GM12878 (cell line): ENCODE measurements around the gene TDO2. TPM values are rescaled to one million over a fixed set of nuclear protein-coding genes. Genes with fewer than 3 reads are reported as not detected.

ENCODE experiments used
- ATAC-seq: fragments of 200-7000 bp; cut with Tn5 transposase; 3 replicates; pipeline ENCODE4 v1.9.1; 2020; ENCODE audit warnings: mild to moderate bottlenecking, moderate library complexity
- BruUV-seq: library from RNA; stranded (reverse); fragments of 400-500 nt; replicated peaks from 2 replicates; lab custom pipeline; 2021; lab: Mats Ljungman, UMichigan
- CTCF ChIA-PET: fragments of 300-600 bp; sonication (Branson Sonifier 250); formaldehyde crosslinking; extraction: SDS; loops from one replicate; lab custom pipeline; 2021; ENCODE audit warnings: inconsistent platforms; lab: Yijun Ruan, JAX
- POLR2A ChIA-PET: fragments of 350-600 bp; formaldehyde crosslinking; extraction: SDS; loops from one replicate; lab custom pipeline; 2021; ENCODE audit warnings: inconsistent platforms; lab: Charles Lee
- RAD21 ChIA-PET: fragments of 300-600 bp; sonication (Branson Sonifier 250); formaldehyde crosslinking; loops from one replicate; lab custom pipeline; 2023; ENCODE audit warnings: antibody characterized with exemption; ENCODE audit not compliant: unreplicated experiment; lab: Charles Lee
- SMC1A ChIA-PET: fragments of 300-600 bp; sonication (Branson Sonifier 250); formaldehyde crosslinking; loops from one replicate; lab custom pipeline; 2023; ENCODE audit not compliant: unreplicated experiment, uncharacterized antibody; lab: Charles Lee
- DNase-seq: peaks from one replicate; pipeline ENCODE4 v3.0.0-alpha.2; 2011; ENCODE audit warnings: low read depth, low spot score
- FAIRE-seq: peaks from 3 replicates; lab custom pipeline; 2011; peaks lifted over from hg19 to GRCh38; lab: Jason Lieb, UNC
- H2AFZ ChIP-seq: 2 replicates; pipeline ENCODE4 v1.6.0; 2011; ENCODE audit warnings: low read depth, low read length, control low read depth; ENCODE audit not compliant: control insufficient read depth
- H3K27ac ChIP-seq: 2 replicates; pipeline ENCODE4 v1.5.1; 2011; ENCODE audit warnings: control low read depth; ENCODE audit not compliant: control insufficient read depth, insufficient read depth
- H3K27me3 ChIP-seq, 2 experiments: replicated peaks in 1 of 2; 2 replicates each; pipeline versions ENCODE4 v1.6.0 to v1.6.1; 2011; ENCODE audit warnings: low read length in 1 of 2; ENCODE audit not compliant: control insufficient read depth in 2 of 2, insufficient read depth in 2 of 2
- H3K36me3 ChIP-seq, 2 experiments: 2 replicates each; pipeline ENCODE4 v1.5.1; 2011; ENCODE audit warnings: low read length in 1 of 2; ENCODE audit not compliant: control insufficient read depth in 2 of 2, insufficient read depth in 2 of 2
- H3K4me1 ChIP-seq: 2 replicates; pipeline ENCODE4 v1.6.1; 2011; ENCODE audit warnings: mild to moderate bottlenecking, low read length, moderate library complexity, mixed read lengths; ENCODE audit not compliant: control insufficient read depth, insufficient read depth
- H3K4me2 ChIP-seq: 2 replicates; pipeline ENCODE4 v1.6.0; 2011; ENCODE audit warnings: control low read depth; ENCODE audit not compliant: control insufficient read depth, insufficient read depth
- H3K4me3 ChIP-seq: fragments of 200-600 bp; sonication (generic); 2 replicates; pipeline ENCODE4 v1.5.1; 2016
- H3K79me2 ChIP-seq: 2 replicates; pipeline ENCODE4 v1.6.0; 2011; ENCODE audit warnings: low read length; ENCODE audit not compliant: control insufficient read depth, insufficient read depth
- H3K9ac ChIP-seq: 2 replicates; pipeline ENCODE4 v1.8.0; 2011; ENCODE audit warnings: low read length, control low read depth, mixed read lengths; ENCODE audit not compliant: control insufficient read depth, insufficient read depth
- H3K9me3 ChIP-seq: replicated peaks from 3 replicates; pipeline ENCODE4 v1.5.1; 2011; ENCODE audit warnings: mild to moderate bottlenecking, low read length; ENCODE audit not compliant: control insufficient read depth, insufficient read depth
- H4K20me1 ChIP-seq: 2 replicates; pipeline ENCODE4 v1.6.0; 2011; ENCODE audit not compliant: control insufficient read depth, insufficient read depth
- FOS ChIP-seq: IDR thresholded peaks from 3 replicates; pipeline ENCODE4 v1.6.1; 2011; ENCODE audit warnings: borderline replicate concordance; ENCODE audit not compliant: insufficient read length; ENCODE audit errors: extremely low read depth
- HDAC2 ChIP-seq: fragments of 200-600 bp; sonication (generic); IDR thresholded peaks from 2 replicates; pipeline ENCODE4 v1.6.1; 2017
- MAX ChIP-seq: IDR thresholded peaks from 2 replicates; pipeline ENCODE4 v1.6.1; 2012; ENCODE audit warnings: low read depth, low read length, improper control_type of control experiment
- PAX5 ChIP-seq: IDR thresholded peaks from 2 replicates; pipeline ENCODE4 v1.6.1; 2011; ENCODE audit warnings: low read depth, low read length, borderline replicate concordance
- ZNF24 ChIP-seq: fragments of 450-650 bp; IDR thresholded peaks from 2 replicates; pipeline ENCODE4 v1.6.1; 2017; ENCODE audit warnings: antibody characterized with exemption, mild to moderate bottlenecking
- ZNF384 ChIP-seq: IDR thresholded peaks from 2 replicates; pipeline ENCODE4 v1.6.1; 2012; ENCODE audit warnings: low read depth, mild to moderate bottlenecking, low read length, improper control_type of control experiment, borderline replicate concordance
- WGBS: methylation state at CpG from one replicate; pipeline ENCODE4 v1.1.6; 2016; ENCODE audit warnings: low lambda C conversion rate; ENCODE audit not compliant: insufficient replicate concordance, insufficient coverage; ENCODE audit errors: missing lambda C conversion rate; 5-methylcytosine and 5-hydroxymethylcytosine counted together
- in situ Hi-C: fragments of 300-500 bp; cut with MboI; formaldehyde crosslinking; loops from 9 replicates; pipeline ENCODE4 v1.14.3; 2018; ENCODE audit warnings: mixed read lengths
- intact Hi-C: fragments of 100-400 bp; cut with micrococcal nuclease; formaldehyde crosslinking; loops from one replicate; pipeline ENCODE4 v1.14.2; 2022; ENCODE audit not compliant: unreplicated experiment
- polyA plus RNA-seq, 11 experiments: library from polyadenylated mRNA; depleted of rRNA in 4 of 11; unstranded in 6 of 11; stranded (reverse) in 5 of 11; fragments of >200 nt; fragmentation: Nextera tagmentation in 4 of 11; fragmentation: Illumina TruSeq in 1 of 11; extraction: Ambion mirVana in 4 of 11; extraction: Trizol in 1 of 11; gene quantifications; 1 replicate in 1 of 11; 2 replicates in 10 of 11; pipeline versions ENCODE4 v1.2.1 to v1.2.3, GENCODE V29; 2011 to 2016; ENCODE audit warnings: inconsistent platforms in 2 of 11, missing spikeins in 2 of 11, low read depth in 1 of 11
- total RNA-seq, 4 experiments: library from RNA; depleted of rRNA in 3 of 4; stranded (reverse); fragments of >200 nt in 3 of 4; fragmentation: Illumina TruSeq in 1 of 4; extraction: Trizol in 1 of 4; gene quantifications; 2 replicates each; pipeline versions ENCODE4 v1.2.1 to v1.2.3, GENCODE V29; 2013 to 2021
- TF ChIP-seq, protein P1 (sequence below): IDR thresholded peaks from 2 replicates; pipeline ENCODE4 v1.6.1; 2011; ENCODE audit warnings: borderline replicate concordance, low read depth, mild to moderate bottlenecking, moderate library complexity, low read length; ENCODE audit not compliant: insufficient read depth, poor library complexity, severe bottlenecking

TDO2 gene
- total and polyA plus RNA-seq, 10 of the 15 experiments (the other 5 are each of a cell fraction or from before 2014, with no cell fraction given): 0.12 to 1.5 (median 0.23) TPM; not detected in 1

- H3K27me3 ChIP-seq: no peaks in the 10 kb centered on the region
- no peaks in the 10 kb centered on the region for H3K4me1 ChIP-seq
- H3K4me2 ChIP-seq: no peak overlapping the region
- FAIRE-seq (no peak), DNase-seq (no peak), ATAC-seq (no peak)
- ChIA-PET POLR2A (no interaction called here), CTCF (no interaction called here), RAD21 (no interaction called here), SMC1A (interaction anchor here (0.6 to 1.2 kb wide), 2 partner anchors 42 to 211 kb away, joined by 3 to 4 read pairs; no protein-coding TSS in a partner anchor)
- H3K27ac ChIP-seq: no peak overlapping the region
- H3K36me3 ChIP-seq: no peaks in the 10 kb centered on the region
- no TSS peak for BruUV-seq
- no peak for TF ChIP-seq ZNF24
- TF ChIP-seq PAX5: no peak
- TF ChIP-seq FOS: no peak
- TF ChIP-seq, protein P1, sequence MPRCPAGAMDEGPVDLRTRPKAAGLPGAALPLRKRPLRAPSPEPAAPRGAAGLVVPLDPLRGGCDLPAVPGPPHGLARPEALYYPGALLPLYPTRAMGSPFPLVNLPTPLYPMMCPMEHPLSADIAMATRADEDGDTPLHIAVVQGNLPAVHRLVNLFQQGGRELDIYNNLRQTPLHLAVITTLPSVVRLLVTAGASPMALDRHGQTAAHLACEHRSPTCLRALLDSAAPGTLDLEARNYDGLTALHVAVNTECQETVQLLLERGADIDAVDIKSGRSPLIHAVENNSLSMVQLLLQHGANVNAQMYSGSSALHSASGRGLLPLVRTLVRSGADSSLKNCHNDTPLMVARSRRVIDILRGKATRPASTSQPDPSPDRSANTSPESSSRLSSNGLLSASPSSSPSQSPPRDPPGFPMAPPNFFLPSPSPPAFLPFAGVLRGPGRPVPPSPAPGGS: no peak
- no peaks in the 10 kb centered on the region for H3K79me2 ChIP-seq
- intact Hi-C loops (no loop called here), in situ Hi-C loops (no loop called here)
- 18% methylated on average over 3 of the region's 3 CpGs for WGBS
- H4K20me1 ChIP-seq: no peaks in the 10 kb centered on the region
- no peak overlapping the region for H3K4me3 ChIP-seq
- no peak overlapping the region for H3K9ac ChIP-seq
- H2AFZ ChIP-seq: no peak overlapping the region
- no peaks in the 10 kb centered on the region for H3K9me3 ChIP-seq
These were observed 19.6 kb upstream of the TDO2 start for GRCh38 chr4:155883895-155884294.

DNA sequence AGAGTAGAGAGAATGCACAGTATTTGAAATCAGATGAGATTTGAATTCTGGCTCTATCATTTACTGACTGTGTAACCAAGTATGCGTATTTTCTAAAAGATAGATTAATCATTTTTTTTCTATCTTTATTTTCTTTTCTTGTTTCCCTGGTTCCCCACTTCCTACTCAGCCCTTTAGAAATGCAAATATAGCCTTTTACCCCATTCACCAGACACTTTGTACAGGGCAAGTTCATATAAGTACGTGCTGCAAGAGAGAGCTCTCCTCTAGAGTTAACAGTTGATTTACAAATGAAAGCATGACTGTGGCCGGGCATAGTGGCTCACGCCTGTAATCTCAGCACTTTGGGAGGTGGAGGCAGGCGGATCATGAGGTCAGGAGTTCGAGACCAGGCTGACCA lies 17.8 kb upstream of the TDO2 start:
- TF ChIP-seq MAX: no peak
- TF ChIP-seq HDAC2: no peak
- no peak for TF ChIP-seq ZNF384
- H3K4me3 ChIP-seq: no peak overlapping the region
- 16% methylated on average over 6 of the region's 6 CpGs for WGBS
- POLR2A ChIA-PET: no interaction called here
- H3K36me3 ChIP-seq: no peaks in the 10 kb centered on the region
- no peak overlapping the region for H3K9ac ChIP-seq
- H3K4me2 ChIP-seq: no peak overlapping the region
- intact Hi-C loops (loop anchor here (5.0 kb wide), 2 partner anchors 73 to 312 kb away; no protein-coding TSS in a partner anchor), in situ Hi-C loops (no loop called here)
- FAIRE-seq: no peak
- CTCF ChIA-PET: interaction anchor here (1.3 kb wide), 1 partner anchor 75 kb away, joined by 5 read pairs; no protein-coding TSS in a partner anchor
- no peak for DNase-seq
- H2AFZ ChIP-seq: no peak overlapping the region
- no peak for ATAC-seq
- SMC1A ChIA-PET: interaction anchor here (0.9 to 1.9 kb wide), 4 partner anchors 11 to 89 kb away, joined by 3 to 7 read pairs (median 4); no protein-coding TSS in a partner anchor
- H3K27me3 ChIP-seq: no peaks in the 10 kb centered on the region
- no peaks in the 10 kb centered on the region for H4K20me1 ChIP-seq
- no peaks in the 10 kb centered on the region for H3K4me1 ChIP-seq
- RAD21 ChIA-PET: interaction anchor here (1.2 kb wide), 1 partner anchor 68 kb away, joined by 4 read pairs; the partner anchor contains the start of gene CTSO
- no TSS peak for BruUV-seq
- H3K9me3 ChIP-seq: no peaks in the 10 kb centered on the region
- H3K27ac ChIP-seq: no peak overlapping the region
- H3K79me2 ChIP-seq: no peaks in the 10 kb centered on the region
